ENCODE measurements around the gene RREB1.

The RREB1 gene

GRCh38 chr6:7119272-7119801 lies 11.6 kb downstream of the RREB1 start:
- 0 out of 2 replicates have a peak, but pooled peaks cover 5% of the 10 kb centered on the region for H4K20me1 ChIP-seq (ENCODE audit: low read depth, low read length)
- H3K9me3 ChIP-seq (ENCODE audit: insufficient read depth, low read length): no peaks in the 10 kb centered on the region
- peaks cover 6% of the 10 kb centered on the region; the same call in 1 of the 2 replicates for H3K79me2 ChIP-seq (ENCODE audit: insufficient read depth, low read length)
- H3F3A ChIP-seq (ENCODE audit: insufficient read depth): no peaks in the 10 kb centered on the region
- TF ChIP-seq CTCF (IDR thresholded peaks at IDR 0.05; ENCODE audit: insufficient read depth, low read length, poor library complexity, severe bottlenecking) (no peak), EZH2phosphoT487 (conservative IDR thresholded peaks at IDR 0.05; ENCODE audit: low read length) (no peak)
- no peak overlapping the region for H3K4me3 ChIP-seq (ENCODE audit: insufficient read depth, low read length, poor library complexity, severe bottlenecking)
- H3K9me2 ChIP-seq (replicated peaks; ENCODE audit: insufficient read depth, low read length): no peaks in the 10 kb centered on the region
- no peak overlapping the region for H3K4me2 ChIP-seq (ENCODE audit: low read depth, low read length, poor library complexity, severe bottlenecking)
- H3K36me3 ChIP-seq (ENCODE audit: low read length): no peaks in the 10 kb centered on the region
- no peak overlapping the region for H2AFZ ChIP-seq (ENCODE audit: low read depth, low read length, severe bottlenecking)
- no peak overlapping the region for H3K9ac ChIP-seq (ENCODE audit: low read length)
- H3K27ac ChIP-seq (ENCODE audit: low read depth, low read length): no peak overlapping the region
- no peaks in the 10 kb centered on the region for H3K27me3 ChIP-seq (ENCODE audit: low read length)

GRCh38 chr6:7121700-7122241 lies 14.0 kb downstream of the RREB1 start:
- Histone ChIP-seq H3K4me3 (ENCODE audit: insufficient read depth, low read length, poor library complexity, severe bottlenecking) (no peak overlapping the region), H3K9me2 (replicated peaks; ENCODE audit: insufficient read depth, low read length) (no peaks in the 10 kb centered on the region), H3K36me3 (ENCODE audit: low read length) (no peaks in the 10 kb centered on the region), H3K27ac (ENCODE audit: low read depth, low read length) (no peak overlapping the region), H3K79me2 (ENCODE audit: insufficient read depth, low read length) (no peaks in the 10 kb centered on the region), H3K4me2 (ENCODE audit: low read depth, low read length, poor library complexity, severe bottlenecking) (no peak overlapping the region), H3K27me3 (ENCODE audit: low read length) (no peaks in the 10 kb centered on the region), H2AFZ (ENCODE audit: low read depth, low read length, severe bottlenecking) (no peak overlapping the region), H3F3A (ENCODE audit: insufficient read depth) (no peaks in the 10 kb centered on the region), H4K20me1 (ENCODE audit: low read depth, low read length) (no peaks in the 10 kb centered on the region), H3K9ac (ENCODE audit: low read length) (no peak overlapping the region), H3K9me3 (ENCODE audit: insufficient read depth, low read length) (no peaks in the 10 kb centered on the region)
- TF ChIP-seq EZH2phosphoT487 (conservative IDR thresholded peaks at IDR 0.05; ENCODE audit: low read length): no peak
- no peak for TF ChIP-seq CTCF (IDR thresholded peaks at IDR 0.05; ENCODE audit: insufficient read depth, low read length, poor library complexity, severe bottlenecking)

- Histone ChIP-seq H3K27me3 (ENCODE audit: low read length) (no peaks in the 10 kb centered on the region), H3F3A (ENCODE audit: insufficient read depth) (no peaks in the 10 kb centered on the region), H3K9me3 (ENCODE audit: insufficient read depth, low read length) (no peaks in the 10 kb centered on the region), H3K4me3 (ENCODE audit: insufficient read depth, low read length, poor library complexity, severe bottlenecking) (no peak overlapping the region), H3K9ac (ENCODE audit: low read length) (no peak overlapping the region), H2AFZ (ENCODE audit: low read depth, low read length, severe bottlenecking) (no peak overlapping the region), H3K36me3 (ENCODE audit: low read length) (no peaks in the 10 kb centered on the region), H3K9me2 (replicated peaks; ENCODE audit: insufficient read depth, low read length) (no peaks in the 10 kb centered on the region), H3K79me2 (ENCODE audit: insufficient read depth, low read length) (no peaks in the 10 kb centered on the region), H3K4me2 (ENCODE audit: low read depth, low read length, poor library complexity, severe bottlenecking) (no peak overlapping the region), H4K20me1 (ENCODE audit: low read depth, low read length) (no peaks in the 10 kb centered on the region), H3K27ac (ENCODE audit: low read depth, low read length) (no peak overlapping the region)
- TF ChIP-seq CTCF (IDR thresholded peaks at IDR 0.05; ENCODE audit: insufficient read depth, low read length, poor library complexity, severe bottlenecking) (no peak), EZH2phosphoT487 (conservative IDR thresholded peaks at IDR 0.05; ENCODE audit: low read length) (no peak)
Measured at GRCh38 chr6:7122684-7123083, 14.9 kb downstream of the RREB1 start.
